Limb (tissue), 2 donors: ENCODE results near the gene SMIM36.
"Not testable (repeated sequence)": the region's sequence is repeated elsewhere in the genome, so short reads cannot be mapped to it uniquely, and the experiment has no call there.

ENCODE experiments used
- DNase-seq, 2 donors: peaks; one replicate each; pipeline ENCODE4 v3.0.0-alpha.2; 2016; ENCODE audit errors: extremely low spot score in 2 of 2

Gene SMIM36

DNA sequence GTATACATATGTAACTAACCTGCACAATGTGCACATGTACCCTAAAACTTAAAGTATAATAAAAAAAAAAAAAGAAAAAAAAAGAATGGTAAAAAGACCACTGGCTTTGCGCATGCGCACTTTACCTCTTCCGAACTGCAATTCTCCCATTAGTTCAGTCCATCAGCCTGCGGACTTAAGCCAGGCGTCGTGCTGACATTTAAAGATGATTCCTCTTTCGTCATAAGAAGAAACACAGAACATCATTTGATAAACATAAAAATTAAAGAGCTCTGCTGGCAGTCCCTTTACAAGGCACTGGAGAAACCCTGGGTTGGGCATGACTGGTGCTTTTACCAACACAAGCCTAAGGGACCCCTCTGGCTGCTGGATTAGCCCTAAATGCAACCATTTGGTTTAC lies 3.6 kb downstream of the SMIM36 start:
- not testable (repeated sequence) for DNase-seq

DNA sequence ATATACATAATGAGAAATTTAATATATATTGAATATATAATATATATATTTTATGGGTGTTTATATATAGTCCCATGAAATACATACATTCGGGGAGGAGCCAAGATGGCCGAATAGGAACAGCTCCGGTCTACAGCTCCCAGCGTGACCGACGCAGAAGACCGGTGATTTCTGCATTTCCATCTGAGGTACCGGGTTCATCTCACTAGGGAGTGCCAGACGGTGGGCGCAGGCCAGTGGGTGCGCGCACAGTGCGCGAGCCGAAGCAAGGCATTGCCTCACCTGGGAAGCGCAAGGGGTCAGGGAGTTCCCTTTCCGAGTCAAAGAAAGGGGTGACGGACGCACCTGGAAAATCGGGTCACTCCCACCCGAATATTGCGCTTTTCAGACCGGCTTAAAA lies 9.6 kb downstream of the SMIM36 start:
- DNase-seq, result not testable (repeated sequence)

DNA sequence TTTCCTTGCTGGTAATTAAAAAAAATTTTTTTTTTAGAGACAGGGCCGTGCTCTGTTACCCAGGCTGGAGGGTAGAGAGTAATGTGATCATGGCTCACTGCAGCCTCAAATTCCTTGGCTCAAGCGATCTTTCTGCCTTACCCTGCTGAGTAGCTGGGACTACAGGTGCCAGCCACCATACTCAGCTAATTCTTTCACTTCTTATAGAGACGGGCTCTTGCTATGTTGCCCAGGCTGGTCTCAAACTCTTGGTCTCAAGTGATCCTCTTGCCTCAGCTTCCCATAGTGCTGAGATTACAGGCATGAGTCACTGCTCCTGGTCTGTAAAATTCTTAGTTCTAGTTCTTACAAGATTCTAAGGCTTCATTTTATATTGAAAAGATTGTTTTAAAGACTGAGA lies 11.1 kb downstream of the SMIM36 start:
- DNase-seq, result no peak

DNA sequence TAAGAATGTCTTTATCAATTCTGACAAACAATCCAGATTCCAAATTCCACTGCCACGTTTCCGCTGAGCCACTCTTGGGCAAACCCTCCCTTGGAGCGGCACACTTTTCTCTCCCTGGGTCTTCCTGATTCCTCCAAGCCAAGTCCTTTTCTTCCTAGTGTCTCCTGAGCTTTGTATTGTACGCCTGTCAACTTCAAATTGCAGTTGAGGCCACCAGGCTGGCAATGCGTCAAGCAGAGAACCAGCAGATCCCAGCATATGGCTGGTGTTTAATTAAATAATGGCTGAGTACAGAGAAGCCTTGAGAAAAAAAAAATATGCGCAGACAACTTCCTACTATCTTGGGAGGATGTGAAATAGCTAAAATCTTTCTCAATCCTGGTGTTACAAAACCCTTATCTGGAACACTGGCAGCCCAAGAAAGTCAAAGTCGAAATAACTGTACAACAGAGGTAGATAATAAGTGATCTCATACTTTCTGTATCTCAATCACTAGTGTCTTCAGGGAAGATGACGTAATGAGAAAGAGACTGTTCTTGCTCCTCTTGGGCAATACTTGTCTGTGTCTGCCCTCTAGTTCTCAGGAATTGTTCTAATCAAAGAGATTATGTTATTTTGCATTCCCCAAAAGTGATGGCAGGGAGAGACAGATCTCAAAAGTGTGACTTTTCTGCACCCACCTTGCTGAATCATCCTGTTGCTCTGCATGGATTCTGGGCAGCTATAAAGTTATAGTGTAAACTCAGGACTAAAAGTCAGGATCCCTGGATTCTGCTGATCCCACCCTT lies 15.0 kb downstream of the SMIM36 start:
- DNase-seq, result no peak

DNA sequence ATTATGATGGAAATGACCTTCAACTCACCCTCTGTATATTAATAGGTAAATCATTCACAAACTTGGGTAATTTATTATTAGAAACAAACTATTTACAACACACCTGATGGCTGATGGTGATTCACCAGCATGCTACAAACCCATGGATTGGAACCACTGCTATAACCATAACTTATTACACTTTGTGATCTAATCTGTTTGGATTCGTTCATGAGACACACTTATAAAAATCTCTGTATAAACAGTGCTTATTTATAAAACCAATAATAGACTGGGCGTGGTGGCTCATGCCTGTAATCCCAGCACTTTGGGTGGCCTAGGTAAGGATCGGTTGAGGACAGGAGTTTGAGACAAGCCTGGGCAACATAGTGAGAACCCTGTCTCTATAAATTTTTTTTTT lies 16.0 kb downstream of the SMIM36 start:
- no peak for DNase-seq

DNA sequence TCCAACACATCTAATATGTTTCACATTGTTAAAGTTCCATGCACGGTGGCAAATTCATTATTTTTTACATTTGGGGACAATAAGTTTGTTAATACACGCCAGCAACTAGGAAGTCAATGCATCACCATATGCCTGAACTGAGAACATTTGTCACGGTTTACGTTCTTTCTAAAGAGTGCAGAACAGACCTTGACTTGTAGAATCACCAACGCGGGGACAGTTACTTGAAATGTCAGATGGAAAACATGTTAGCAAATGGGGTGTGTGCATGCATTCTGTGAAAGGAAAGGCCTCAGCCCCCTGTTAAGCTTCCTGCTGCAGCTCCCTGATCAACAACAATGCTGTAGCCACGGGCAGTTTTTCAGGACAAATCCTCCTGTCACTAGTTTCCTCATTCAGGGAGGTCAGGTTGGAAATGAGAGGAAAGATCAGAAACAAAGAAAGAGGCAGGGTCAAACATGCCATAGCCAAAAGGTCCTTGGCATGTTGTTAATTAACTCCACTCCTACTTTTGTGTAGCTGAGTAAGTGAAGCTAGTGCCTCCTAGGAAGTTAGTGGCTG lies 18.4 kb downstream of the SMIM36 start:
- DNase-seq, result no peak

DNA sequence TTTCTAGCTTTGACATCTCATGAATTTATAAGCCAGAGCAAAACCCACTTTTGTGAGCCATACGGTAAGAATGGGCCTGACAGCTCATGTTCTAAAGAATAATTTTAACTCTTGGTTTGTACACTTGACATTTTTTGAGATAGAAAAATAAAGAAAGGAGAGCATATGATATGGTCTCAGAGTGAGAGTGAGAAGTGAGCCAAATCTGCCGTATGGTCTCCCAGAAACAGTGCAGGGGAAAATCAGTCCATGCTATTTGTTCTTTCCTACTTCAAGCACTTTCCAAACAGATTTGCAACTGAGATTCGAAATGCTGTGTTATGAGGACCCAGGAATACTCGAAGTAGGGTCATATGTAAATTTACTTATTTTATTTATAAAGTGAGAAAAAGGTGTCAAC lies 20.9 kb downstream of the SMIM36 start:
- DNase-seq, result no peak

DNA sequence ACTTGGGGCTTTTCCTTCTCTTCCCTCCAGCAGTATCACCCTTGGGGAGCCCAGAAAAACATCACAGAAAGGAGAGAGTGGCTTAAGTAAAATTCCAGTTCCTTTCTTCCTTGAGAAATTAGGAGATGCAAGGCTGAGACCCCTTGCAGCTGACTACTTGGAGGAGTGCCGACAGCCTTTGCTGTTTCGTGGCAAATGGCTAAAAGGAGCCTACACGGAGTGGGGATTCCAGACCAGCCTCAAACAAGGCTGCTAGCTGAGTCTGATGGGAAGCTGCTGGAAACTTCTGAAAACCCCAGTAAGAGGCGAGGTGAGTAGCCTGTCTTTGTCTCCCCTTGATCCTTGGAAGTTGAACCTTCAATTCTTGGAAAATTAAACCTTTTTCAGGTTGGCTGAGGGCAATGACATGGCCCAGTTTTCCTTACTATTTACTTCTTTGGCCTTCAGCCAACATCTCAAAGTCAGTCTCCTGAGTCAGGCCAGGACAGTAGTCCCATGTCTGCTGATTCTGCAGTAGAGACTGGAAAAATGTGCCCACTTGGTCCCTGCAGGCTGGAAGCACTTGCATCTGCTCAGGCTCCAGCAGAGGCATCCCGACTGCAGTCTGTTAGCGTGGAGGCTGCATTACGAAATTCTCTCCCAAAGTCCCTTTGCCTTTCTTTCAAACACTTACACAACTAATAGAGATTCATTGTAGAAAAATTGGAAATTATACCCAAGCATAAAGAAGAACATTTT lies 23.4 kb downstream of the SMIM36 start:
- no peak for DNase-seq

DNA sequence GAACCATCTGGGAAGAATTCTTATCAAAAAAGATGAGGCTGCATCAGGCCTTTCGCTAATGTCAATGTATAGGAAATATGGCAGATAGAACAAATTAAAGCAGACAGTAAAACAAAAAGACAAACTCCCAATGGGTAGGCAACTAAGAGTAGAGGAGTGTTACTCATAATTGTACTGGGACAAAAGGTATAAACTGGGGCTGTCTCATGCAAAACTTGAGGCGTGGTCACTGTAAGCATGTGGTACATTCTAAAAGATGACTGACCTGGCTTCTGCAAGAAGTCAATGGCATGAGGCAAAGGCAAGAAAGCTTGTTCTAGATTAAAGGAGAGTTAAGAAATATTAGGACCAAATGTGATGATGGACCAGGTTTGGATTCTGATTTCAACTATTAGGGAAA lies 26.7 kb downstream of the SMIM36 start:
- no peak for DNase-seq

DNA sequence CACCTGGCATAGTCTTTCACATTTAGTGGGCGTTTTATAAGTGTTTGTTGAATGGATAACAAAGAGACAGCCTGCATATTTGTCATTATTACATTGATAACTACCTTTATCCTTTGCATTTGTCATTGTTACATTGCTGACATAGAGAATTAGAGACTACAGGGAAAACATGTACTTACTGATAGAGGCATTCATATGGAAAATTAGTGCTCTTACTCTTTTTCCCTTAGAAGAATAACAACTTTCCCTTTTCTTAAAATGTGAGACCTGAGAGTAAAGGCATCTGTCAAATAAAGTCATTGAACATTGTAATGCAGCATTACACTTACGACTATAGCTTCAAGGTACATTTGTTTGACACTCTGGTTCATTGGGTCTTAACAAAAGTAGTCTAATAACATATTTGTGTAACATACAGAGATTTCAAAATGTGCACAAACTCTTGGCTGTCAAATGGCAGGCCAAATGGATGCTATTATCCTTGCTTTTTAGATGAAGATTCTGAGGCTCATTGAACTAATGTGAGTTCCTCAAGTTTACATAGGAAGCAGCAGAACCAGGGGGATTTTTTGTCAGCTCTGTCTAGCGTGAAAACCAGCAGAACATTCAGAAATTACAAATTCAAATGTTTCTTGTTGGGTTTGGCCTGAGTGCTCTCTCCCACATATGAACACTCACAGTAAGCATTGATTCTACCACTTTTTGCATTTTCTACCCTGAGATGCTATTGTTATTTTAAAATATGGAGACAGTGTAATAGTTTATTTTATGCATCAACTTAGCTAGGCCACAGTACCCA lies 28.5 kb downstream of the SMIM36 start:
- DNase-seq, result no peak

DNA sequence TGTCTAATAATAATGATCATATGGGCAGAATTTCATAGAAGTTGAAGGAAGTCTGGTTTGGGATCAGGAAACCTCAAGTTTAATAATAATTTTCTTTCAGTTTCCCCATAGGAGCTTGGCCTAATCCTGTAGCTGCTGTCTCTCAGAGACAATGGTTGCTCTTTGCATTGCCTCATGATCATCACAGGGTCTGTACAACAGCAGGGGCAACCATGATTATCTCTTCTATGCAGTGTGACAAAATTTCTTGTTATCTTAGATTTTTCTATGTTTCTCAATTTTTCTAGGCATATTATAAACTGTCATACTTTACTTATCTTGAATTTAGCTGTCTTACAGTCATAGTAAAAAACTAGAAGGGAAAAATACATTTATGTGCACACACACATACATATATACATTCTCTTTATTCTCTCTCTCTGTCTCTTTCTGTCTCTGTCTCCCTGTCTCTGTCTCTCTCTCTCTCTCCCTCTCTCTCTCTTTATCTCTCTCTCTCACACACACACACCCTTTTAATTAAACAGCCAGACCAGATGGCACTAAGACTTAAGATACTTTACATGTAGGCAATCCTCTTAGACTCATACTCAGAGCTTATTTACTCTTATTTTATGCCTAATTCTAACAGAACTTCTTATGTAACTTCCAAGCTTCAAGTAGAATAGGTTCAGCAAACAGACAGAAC lies 30.5 kb downstream of the SMIM36 start:
- DNase-seq, result no peak

DNA sequence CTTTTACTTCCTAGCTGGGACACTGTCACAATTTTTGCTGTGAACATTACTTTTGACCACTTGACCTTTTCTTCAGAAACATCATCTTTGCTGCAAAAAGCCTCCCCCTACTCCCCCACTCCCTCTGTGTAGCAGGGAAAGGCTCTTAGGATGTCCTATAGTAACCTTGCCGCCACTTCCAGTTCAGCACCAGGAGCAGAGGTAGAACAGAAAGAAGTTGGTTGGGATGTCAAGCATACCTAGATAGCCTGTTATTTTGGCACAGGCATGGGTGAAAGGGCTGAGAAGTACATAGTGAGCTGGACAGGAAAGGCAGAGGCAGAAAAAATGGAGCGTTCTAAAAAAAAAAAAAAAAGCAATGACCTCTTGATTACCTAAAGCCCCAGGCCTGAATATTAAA lies 31.3 kb downstream of the SMIM36 start:
- DNase-seq, result no peak

DNA sequence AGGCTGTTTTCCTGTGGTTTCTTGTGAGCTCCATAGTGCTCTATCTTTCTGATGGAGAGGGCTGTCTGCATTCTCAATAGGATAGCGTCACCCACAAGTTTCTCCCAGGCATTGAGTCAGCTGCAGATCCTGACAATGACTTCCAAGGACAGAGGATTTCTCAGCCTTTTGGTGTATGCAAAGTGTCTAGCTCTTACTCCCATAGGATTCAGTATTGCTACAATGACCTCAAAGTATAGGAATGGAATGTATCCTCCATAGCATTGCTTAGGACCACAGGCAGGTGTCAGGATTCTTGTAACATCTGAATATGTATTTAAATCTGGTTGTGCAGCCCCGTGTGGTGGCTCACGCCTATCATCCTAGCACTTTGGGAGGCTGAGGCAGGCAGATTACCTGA lies 32.3 kb downstream of the SMIM36 start:
- no peak for DNase-seq

DNA sequence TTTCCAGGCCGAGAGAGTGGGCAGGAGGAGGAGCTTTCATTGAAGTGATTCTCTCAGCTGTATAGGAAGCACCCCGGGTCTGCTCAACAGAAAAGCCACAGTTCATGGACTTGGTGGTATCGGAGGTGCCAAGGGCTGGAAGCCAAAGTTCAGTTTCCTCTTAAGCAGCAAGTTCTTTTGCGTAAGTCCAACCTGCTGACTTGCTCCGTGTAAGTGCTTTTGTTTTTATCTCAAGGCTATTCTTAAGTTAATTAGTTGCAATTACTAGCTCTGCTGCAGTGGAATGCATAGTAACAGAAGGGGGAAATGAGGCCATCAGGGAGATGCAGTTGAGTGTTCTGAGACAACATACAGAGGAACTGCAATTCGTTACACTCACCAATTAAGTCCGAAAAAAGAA lies 44.6 kb downstream of the SMIM36 start:
- no peak for DNase-seq

DNA sequence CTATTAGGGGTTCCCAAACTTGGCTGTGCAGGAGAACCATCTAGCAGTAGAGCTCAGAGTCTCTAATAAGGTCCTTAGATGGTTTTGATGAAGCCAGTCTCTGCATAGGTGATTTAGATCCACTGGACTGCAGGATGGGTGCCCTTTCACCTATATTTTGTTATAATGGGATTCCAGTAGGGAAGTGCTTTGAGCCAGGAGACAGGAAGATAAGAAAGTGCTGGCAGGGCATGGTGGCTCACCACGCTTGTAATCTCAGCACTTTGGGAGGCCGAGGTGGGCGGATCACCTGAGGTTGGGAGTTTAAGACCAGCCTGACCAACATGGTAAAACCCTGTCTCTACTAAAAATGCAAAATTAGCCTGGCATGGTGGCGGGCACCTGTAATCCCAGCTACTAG lies 45.5 kb downstream of the SMIM36 start:
- DNase-seq, result not testable (repeated sequence)

DNA sequence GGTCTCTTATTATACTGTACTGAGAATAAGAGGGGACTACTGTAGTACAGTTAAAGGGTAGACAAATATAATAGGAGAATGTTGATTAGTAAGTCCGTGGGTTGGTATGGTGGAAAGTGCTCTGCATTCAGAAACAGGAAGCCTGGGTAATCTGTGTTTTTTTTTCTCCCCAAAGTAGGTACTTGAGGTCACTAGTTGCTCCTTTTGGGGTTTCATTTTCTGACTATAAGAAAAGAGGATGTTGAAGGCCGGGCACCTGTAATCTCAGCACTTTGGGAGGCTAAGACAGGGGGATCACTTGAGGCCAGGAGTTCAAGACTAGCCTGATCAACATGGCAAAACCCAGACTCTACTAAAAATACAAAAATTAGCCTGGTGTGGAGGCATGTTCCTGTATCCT lies 47.7 kb downstream of the SMIM36 start:
- DNase-seq, result no peak

DNA sequence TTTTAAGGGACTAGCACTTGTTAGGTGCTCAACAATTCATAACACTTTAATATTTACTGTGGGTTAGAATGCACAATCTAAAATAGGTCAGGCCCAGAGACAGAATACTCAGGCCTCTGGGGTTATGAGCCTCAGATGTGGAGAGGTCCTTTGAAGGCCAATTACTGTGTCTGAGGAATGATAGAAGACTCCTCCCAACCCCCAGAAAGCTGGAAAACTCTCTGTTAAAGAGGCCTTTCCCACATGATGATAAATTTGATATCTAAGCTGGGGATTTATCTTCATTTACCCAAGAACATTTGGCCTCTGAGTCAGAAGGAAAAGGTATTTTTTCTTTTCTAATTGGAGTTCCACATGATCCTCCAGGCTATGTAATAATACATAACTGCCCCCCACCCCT lies 48.5 kb downstream of the SMIM36 start:
- DNase-seq, result no peak

DNA sequence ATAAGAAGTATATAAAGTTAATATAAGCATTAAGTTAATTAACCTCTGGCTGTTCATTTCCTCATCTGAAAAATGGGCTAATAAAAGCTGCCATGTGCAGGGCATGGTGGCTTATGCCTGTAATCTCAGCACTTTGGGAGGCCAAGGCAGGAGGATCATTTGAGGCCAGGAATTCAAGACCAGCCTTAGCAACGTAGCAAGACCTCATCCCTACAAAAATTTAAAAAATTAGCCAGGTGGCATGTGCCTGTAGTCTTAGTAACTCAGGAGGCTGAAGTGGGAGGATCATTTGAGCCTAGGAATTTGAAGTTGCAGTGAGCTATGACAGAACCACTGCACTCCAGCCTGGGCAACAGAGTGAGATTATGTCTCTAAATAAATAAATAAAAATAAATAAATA lies 49.0 kb downstream of the SMIM36 start:
- no peak for DNase-seq

DNA sequence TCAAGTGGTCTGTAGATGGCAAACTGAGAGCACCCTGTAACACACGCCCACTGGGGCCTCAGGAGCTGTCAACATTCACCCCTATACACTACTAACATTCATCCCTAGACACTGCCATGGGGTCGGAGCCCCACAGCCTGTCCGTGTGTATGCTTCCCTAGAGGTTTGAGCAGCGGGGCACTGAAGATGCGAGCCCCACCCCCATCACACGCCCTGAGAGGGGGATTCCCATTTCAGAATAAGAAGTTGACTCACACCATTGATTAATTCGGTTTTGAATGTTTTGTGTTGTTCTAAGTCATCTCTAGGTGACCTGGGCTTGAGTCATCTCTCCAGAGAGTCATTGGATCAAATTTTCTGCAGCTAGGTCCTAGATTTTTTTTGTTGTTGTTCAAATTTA lies 52.3 kb downstream of the SMIM36 start:
- no peak for DNase-seq

DNA sequence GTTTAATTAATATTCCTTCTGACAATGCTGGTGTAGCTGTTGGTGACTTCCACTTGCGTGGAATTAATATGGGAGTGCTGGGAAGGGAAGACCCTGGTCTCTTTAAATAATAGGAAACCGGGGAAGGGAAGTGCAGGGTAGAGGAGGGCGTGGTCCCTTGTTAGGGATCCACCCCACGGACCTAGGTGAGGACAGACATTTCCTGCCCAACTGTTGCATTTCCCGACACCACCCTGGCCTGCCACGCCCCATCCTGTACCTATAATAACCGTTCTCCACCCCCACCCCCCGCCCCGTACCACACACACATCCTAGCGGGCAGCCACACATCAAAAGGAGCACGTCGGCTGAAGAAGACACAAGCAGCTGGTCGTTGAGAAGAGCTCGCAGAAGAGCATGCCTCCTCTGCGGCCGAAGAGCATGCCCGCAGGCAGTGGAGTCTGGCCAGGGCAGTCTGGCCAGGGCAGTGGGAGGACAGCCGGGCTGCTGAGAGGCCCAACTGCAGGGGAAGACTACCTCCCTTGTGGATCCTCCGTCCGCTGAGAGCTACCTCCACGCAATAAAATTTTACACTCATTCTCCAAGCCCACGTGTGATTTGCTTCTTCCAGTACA lies 52.9 kb downstream of the SMIM36 start:
- no peak for DNase-seq
